HCT116 (cell line): ENCODE measurements around the gene TDRD7.

Source experiments
- EZH2 ChIP-seq: fragments of 200-600 bp; sonication (generic); IDR thresholded peaks from 2 replicates; pipeline ENCODE4 v1.6.1; 2017; ENCODE audit warnings: antibody characterized with exemption, mixed run types
- JUND ChIP-seq: IDR thresholded peaks from 2 replicates; pipeline ENCODE4 v1.6.1; 2012
- POLR2AphosphoS5 ChIP-seq: IDR thresholded peaks from 2 replicates; pipeline ENCODE4 v1.6.1; 2011; ENCODE audit warnings: mild to moderate bottlenecking, low read depth, low read length, moderate library complexity
- RAD21 ChIP-seq: IDR thresholded peaks from 2 replicates; pipeline ENCODE4 v1.6.1; 2012; ENCODE audit warnings: low read depth, mild to moderate bottlenecking
- TF ChIP-seq, protein P1 (sequence below), 3 experiments: fragments of 200-600 bp in 1 of 3; sonication (generic) in 1 of 3; IDR thresholded peaks in 2 of 3; conservative IDR thresholded peaks in 1 of 3; 2 replicates each; pipeline ENCODE4 v1.5.1; 2012 to 2017; ENCODE audit warnings: low read depth in 2 of 3, low read length in 2 of 3, antibody characterized with exemption in 1 of 3, borderline replicate concordance in 1 of 3, control low read depth in 1 of 3, mild to moderate bottlenecking in 1 of 3, mixed read lengths in 1 of 3, mixed run types in 1 of 3, moderate library complexity in 1 of 3; ENCODE audit not compliant: insufficient read depth in 1 of 3
- TF ChIP-seq, protein P2 (sequence below): IDR thresholded peaks from 2 replicates; pipeline ENCODE4 v1.6.1; 2012

DNA sequence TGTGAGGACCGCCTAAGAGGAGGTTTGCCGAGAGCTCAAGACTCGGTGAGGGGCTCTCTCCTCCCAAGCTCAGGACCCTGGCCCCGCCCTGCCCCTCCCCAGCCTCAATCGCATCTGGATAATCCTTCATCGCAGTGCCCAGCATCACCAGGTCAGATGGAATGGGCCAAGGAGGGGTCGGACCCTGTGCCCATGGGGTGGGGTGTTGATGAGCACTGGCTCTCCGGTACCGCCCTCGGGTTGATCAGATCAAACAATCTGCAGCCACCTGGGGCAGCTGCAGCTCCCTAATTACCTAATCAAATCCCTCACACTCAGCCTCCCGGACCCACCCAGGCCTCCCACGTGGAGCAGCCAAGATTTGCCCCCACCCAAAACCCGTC lies 24.4 kb upstream of the TDRD7 start:
- TF ChIP-seq, protein P1, sequence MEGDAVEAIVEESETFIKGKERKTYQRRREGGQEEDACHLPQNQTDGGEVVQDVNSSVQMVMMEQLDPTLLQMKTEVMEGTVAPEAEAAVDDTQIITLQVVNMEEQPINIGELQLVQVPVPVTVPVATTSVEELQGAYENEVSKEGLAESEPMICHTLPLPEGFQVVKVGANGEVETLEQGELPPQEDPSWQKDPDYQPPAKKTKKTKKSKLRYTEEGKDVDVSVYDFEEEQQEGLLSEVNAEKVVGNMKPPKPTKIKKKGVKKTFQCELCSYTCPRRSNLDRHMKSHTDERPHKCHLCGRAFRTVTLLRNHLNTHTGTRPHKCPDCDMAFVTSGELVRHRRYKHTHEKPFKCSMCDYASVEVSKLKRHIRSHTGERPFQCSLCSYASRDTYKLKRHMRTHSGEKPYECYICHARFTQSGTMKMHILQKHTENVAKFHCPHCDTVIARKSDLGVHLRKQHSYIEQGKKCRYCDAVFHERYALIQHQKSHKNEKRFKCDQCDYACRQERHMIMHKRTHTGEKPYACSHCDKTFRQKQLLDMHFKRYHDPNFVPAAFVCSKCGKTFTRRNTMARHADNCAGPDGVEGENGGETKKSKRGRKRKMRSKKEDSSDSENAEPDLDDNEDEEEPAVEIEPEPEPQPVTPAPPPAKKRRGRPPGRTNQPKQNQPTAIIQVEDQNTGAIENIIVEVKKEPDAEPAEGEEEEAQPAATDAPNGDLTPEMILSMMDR (IDR thresholded peaks at IDR 0.05 in 2 of 3, conservative IDR thresholded peaks at IDR 0.05 in 1 of 3; ENCODE audit: borderline replicate concordance in 1 of 3, insufficient read depth in 1 of 3, low read depth in 2 of 3, low read length in 2 of 3), result no peak
- no peak for TF ChIP-seq POLR2AphosphoS5
- TF ChIP-seq, protein P2, sequence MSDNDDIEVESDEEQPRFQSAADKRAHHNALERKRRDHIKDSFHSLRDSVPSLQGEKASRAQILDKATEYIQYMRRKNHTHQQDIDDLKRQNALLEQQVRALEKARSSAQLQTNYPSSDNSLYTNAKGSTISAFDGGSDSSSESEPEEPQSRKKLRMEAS, result no peak
- no peak for TF ChIP-seq RAD21
- no peak for TF ChIP-seq JUND
- no peak for TF ChIP-seq EZH2
